Subcutaneous adipose tissue (tissue), 4 donors: Measurements from ENCODE around the gene ANKRD17. TPM values are rescaled to one million over a fixed set of nuclear protein-coding genes. Genes with fewer than 3 reads are reported as not detected.

ENCODE experiments used
- total RNA-seq, 4 donors: library from RNA; depleted of rRNA; stranded (reverse); fragments of >200 nt; gene quantifications; one replicate each; pipeline ENCODE4 v1.1.0, GENCODE V29; 2016
- TF ChIP-seq, protein P1 (sequence below): fragments of 450-650 bp; IDR thresholded peaks from one replicate; pipeline ENCODE4 v1.5.1; 2016; ENCODE audit warnings: low read depth, mild to moderate bottlenecking, control low read depth, antibody characterized with exemption, moderate library complexity

Gene ANKRD17
- total RNA-seq, 4 donors from 2014 or later, result 54.6 to 67.7 (median 57.5) TPM

GRCh38 chr4:73223258-73223650 lies 35.3 kb downstream of the ANKRD17 start:
- TF ChIP-seq, protein P1, sequence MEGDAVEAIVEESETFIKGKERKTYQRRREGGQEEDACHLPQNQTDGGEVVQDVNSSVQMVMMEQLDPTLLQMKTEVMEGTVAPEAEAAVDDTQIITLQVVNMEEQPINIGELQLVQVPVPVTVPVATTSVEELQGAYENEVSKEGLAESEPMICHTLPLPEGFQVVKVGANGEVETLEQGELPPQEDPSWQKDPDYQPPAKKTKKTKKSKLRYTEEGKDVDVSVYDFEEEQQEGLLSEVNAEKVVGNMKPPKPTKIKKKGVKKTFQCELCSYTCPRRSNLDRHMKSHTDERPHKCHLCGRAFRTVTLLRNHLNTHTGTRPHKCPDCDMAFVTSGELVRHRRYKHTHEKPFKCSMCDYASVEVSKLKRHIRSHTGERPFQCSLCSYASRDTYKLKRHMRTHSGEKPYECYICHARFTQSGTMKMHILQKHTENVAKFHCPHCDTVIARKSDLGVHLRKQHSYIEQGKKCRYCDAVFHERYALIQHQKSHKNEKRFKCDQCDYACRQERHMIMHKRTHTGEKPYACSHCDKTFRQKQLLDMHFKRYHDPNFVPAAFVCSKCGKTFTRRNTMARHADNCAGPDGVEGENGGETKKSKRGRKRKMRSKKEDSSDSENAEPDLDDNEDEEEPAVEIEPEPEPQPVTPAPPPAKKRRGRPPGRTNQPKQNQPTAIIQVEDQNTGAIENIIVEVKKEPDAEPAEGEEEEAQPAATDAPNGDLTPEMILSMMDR, result no peak

GRCh38 chr4:73222466-73223257 lies 35.9 kb downstream of the ANKRD17 start:
- TF ChIP-seq, protein P1, result no peak

DNA sequence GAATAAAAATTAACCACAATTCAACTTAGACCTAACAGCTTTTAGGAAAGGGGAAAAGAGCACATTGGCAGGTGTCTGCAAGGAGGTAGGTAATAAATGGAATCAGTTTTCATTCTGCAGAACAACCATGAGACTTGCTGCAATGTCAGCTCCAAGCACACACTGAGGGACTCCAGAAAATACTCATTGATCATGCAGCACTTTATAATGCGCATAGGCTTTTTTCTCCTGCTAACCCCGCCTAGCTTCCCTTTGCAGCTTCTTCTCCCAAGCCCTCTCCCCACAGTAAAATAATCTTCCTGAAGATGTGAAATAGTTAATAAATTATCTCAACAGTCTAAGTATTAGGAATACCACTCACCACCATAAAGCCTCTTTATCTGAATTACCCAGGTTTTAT lies 36.9 kb downstream of the ANKRD17 start:
- TF ChIP-seq, protein P1, result no peak

DNA sequence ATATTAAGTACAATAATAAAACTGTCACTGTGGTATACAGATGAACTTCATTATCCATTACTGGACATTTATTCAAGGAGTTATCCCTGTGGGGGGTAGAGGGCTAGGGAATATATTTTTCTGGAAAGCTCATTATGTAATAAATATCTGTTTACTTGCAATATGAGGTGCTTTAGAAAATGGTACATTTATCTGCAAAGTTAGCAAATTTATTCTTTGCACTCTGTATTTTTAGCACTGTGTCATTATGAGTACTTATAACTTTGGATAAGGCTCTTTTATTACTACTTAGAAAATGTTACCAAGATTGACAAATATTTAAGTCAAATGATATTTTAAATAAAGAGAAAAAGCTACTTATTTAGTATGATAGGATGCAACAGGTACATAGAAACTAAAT lies 37.8 kb downstream of the ANKRD17 start:
- TF ChIP-seq, protein P1, result no peak

DNA sequence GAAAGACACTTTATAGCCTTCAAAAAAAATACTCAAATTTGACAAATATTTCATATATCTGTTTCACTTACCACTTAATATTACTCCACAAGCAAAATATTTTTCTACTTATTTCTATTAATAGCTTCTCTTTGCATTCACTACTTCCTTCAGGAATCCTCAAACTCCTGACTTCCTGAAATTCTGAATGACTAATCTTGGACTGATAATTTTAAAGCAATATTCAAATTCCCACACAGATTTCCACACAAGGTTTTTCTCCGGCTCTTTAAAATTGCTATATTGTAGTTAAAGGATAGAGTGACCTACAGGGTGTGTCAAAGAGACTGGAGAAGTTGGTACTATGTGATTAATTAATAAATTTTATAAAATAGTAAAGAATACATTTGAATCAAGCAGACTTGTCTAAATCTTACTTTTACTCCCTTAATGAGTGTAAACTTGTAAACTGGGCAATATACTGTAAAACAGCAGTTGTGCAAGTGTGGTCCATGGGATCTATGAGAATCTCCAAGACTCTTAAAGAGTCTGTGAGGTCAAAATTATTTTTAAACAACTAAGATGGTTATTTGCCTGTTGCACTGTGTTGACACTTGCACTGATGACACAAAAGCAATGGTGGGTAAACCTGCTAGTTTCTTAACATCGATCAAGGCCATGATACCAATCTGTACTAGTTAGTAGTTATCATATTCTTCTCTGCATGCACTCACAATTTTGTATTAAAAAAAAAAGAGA lies 44.5 kb downstream of the ANKRD17 start:
- TF ChIP-seq, protein P1, result no peak

GRCh38 chr4:73212982-73213730 lies 45.4 kb downstream of the ANKRD17 start:
- TF ChIP-seq, protein P1, result no peak

DNA sequence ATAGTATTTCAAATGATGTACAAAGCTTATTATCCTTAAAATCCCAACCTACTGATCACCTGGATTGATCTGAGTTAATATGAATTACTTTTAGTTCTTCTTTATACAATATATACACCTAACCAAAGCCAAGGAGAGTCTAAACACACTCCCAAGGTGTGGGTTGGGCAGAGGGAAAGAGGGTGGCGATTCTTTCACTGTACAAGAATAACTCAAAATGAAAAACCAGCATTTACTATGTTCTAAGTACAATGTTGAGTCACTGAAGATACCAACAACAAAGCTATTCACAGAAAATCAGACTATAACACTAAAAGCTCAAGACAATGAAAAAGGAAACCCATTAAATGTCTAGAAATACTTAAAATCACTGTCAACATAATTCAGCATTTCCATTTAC lies 46.6 kb downstream of the ANKRD17 start:
- TF ChIP-seq, protein P1, result no peak
